ENCODE results near the gene FLT3.
"Not testable (repeated sequence)": the region's sequence is repeated elsewhere in the genome, so short reads cannot be mapped to it uniquely, and the experiment has no call there.

FLT3 gene

DNA sequence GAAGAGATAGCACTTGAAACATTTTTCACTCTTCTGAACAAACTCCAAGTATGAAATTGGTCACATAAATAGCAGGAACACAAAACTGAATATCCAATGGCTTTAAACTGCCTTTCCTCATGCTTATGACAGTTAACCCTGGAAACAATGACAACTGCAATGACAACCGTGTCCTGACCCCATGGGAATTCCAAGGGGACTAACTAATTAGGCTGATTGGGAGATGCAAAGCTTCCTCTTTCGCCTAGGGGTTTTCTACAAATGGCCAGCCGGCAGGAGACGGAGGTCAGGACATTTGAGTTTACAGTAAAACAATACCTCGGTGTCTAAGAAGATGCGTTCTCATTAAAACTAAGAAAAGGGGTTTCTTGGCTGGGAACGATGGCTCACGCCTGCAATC is 58.9 kb downstream of the FLT3 start:
- H3K27ac ChIP-seq: no peak overlapping the region
- TF ChIP-seq, protein P1, sequence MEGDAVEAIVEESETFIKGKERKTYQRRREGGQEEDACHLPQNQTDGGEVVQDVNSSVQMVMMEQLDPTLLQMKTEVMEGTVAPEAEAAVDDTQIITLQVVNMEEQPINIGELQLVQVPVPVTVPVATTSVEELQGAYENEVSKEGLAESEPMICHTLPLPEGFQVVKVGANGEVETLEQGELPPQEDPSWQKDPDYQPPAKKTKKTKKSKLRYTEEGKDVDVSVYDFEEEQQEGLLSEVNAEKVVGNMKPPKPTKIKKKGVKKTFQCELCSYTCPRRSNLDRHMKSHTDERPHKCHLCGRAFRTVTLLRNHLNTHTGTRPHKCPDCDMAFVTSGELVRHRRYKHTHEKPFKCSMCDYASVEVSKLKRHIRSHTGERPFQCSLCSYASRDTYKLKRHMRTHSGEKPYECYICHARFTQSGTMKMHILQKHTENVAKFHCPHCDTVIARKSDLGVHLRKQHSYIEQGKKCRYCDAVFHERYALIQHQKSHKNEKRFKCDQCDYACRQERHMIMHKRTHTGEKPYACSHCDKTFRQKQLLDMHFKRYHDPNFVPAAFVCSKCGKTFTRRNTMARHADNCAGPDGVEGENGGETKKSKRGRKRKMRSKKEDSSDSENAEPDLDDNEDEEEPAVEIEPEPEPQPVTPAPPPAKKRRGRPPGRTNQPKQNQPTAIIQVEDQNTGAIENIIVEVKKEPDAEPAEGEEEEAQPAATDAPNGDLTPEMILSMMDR (conservative IDR thresholded peaks at IDR 0.05): no peak

DNA sequence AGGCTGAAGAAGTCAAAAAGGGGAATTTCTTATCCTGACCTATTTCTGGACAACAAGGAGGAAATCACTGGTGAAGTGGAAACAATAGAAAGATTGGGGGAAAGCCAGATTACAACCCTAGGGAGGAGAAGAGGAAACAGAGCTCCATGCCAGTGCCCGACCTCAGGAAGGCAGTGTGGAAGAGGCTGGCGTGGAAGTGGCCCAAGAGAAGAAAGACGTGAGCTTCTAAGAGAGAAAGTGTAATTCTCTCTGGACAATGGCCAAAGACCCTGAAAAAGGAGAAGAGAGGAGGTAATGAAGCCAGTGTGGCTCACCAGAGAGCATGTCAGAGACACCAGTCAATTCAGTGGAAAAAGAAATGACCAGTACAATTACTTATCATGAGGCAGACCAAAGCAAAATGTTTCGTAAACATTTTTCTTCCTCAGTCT is 59.3 kb downstream of the FLT3 start:
- TF ChIP-seq, protein P1 (conservative IDR thresholded peaks at IDR 0.05): no peak
- no peak overlapping the region for H3K27ac ChIP-seq

DNA sequence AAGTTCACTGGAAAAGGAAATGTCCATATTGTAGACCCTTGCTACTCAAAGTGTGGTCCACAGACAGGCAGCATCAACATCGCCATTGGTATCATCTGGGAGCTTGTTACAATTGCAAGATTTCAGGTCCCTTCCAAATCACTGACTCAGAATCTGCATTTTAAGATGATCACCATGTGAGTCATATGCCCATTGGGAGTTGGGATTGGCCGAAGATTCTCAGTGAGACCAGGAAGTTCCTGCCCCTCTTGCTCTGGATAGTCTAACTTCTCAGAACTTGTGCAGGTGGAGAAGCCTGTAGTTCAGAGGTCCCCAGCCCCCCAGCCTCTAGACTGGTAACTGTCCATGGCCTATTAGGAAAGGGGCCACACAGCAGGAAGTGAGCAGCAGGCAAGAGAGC is 63.0 kb downstream of the FLT3 start:
- TF ChIP-seq, protein P1 (conservative IDR thresholded peaks at IDR 0.05): no peak
- no peak overlapping the region for H3K27ac ChIP-seq

DNA sequence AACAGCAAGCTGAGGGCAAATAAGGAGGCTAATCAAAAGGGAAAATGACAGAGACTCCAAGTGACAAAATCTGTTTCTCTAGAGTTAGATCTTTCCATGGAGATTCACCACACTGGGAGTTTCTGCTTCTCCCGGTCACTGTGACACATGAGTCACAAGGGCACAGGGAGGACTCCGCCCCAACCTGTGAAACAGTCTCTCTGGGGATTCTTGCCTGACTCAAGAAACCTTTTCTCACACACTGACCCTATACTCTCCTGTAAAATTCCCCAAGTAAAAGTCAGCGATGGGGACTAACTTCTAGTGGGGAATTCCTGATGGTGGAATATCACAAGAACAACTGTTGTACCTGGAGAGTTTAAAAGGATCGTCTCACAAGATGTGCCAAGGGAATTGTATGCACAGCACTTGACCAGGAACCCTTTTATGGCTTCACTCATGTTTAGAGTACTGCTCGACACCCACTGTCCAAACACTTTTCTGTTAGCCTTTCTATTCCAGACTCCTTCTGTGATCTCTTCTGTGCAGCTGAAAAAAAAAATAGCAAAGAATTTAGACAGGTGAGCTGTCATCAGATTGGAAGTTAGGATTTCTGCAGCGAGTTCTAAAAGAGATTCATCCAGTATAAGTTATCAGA is 65.1 kb downstream of the FLT3 start:
- TF ChIP-seq, protein P1 (conservative IDR thresholded peaks at IDR 0.05): no peak
- no peak overlapping the region for H3K27ac ChIP-seq

DNA sequence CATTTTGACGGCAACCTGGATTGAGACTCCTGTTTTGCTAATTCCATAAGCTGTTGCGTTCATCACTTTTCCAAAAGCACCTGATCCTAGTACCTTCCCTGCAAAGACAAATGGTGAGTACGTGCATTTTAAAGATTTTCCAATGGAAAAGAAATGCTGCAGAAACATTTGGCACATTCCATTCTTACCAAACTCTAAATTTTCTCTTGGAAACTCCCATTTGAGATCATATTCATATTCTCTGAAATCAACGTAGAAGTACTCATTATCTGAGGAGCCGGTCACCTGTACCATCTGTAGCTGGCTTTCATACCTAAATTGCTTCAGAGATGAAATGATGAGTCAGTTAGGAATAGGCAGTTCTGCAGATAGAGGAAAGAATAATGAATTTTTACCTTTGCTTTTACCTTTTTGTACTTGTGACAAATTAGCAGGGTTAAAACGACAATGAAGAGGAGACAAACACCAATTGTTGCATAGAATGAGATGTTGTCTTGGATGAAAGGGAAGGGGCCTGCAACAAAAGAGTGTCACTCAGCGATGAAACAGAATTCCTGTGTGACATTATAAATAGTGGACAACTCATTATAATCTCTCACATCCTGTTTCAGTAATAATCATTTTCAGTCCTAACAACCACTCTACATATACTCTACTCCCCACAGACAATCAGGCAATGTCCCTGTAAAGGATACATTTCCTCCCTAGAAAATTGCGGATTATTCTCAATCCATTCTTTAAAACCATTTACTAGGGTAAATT is 66.3 kb downstream of the FLT3 start:
- H3K27ac ChIP-seq: no peak overlapping the region
- TF ChIP-seq, protein P1 (conservative IDR thresholded peaks at IDR 0.05): no peak

DNA sequence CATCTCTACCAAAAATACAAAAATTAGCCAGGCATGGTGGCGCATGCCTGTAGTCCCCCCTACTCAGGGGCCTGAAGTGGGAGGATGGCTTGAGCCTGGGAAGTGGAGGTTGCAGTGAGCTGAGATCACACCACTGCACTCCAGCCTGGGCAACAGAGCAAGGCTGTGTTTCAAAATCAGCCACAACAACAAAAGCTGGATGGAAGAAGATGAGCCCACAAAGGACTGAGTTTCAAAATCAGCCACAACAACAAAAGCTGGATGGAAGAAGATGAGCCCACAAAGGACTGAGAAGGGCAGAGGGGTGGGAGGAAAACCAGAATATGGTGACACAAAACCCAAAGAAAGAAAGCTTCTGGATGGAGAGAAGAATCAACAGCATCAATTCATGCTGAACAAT is 67.9 kb downstream of the FLT3 start:
- H3K27ac ChIP-seq: not testable (repeated sequence)

DNA sequence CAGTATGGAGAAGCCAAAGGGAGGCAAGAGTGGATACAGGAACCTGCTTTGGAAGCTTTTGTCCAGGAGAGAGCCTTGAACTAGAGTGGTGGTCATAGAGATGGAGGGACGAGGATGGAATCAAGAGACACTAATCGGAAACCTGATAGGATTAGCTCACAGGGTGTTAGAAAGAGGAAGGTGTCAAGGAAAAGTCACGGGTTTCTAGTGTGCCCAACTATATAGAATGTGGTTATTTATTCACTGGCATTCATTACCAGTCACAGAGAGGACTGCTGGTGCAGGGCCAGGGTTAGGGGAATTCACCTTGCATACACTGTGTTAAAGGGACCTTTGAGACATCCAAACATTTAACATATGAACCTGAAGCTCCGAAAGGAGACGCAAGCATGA is 68.5 kb downstream of the FLT3 start:
- TF ChIP-seq, protein P1 (conservative IDR thresholded peaks at IDR 0.05): no peak
- no peak overlapping the region for H3K27ac ChIP-seq
